Endothelial cell (in vitro differentiated cells): ENCODE results near the gene TFDP2. TPM values are rescaled to one million over a fixed set of nuclear protein-coding genes. Genes with fewer than 3 reads are reported as not detected.

Experiments used
- DNase-seq: peaks from one replicate; pipeline ENCODE4 v3.0.0; 2021; ENCODE audit warnings: low spot score
- H3K27ac Mint-ChIP-seq: one replicate; pipeline ENCODE4 v1.8.0; 2021; ENCODE audit warnings: mixed read lengths, inconsistent platforms; ENCODE audit not compliant: unreplicated experiment
- H3K27me3 Mint-ChIP-seq: one replicate; pipeline ENCODE4 v1.8.0; 2021; ENCODE audit warnings: mild to moderate bottlenecking, moderate library complexity, mixed read lengths, inconsistent platforms; ENCODE audit not compliant: unreplicated experiment
- H3K36me3 Mint-ChIP-seq: one replicate; pipeline ENCODE4 v1.8.0; 2021; ENCODE audit warnings: mild to moderate bottlenecking, low read depth, mixed read lengths, inconsistent platforms; ENCODE audit not compliant: unreplicated experiment
- H3K4me1 Mint-ChIP-seq: one replicate; pipeline ENCODE4 v1.8.0; 2021; ENCODE audit warnings: mild to moderate bottlenecking, mixed read lengths, inconsistent platforms; ENCODE audit not compliant: unreplicated experiment
- H3K4me3 Mint-ChIP-seq: one replicate; pipeline ENCODE4 v1.8.0; 2021; ENCODE audit warnings: mild to moderate bottlenecking, mixed read lengths, inconsistent platforms; ENCODE audit not compliant: unreplicated experiment
- H3K9me3 Mint-ChIP-seq: one replicate; pipeline ENCODE4 v1.8.0; 2021; ENCODE audit warnings: mixed read lengths, inconsistent platforms; ENCODE audit not compliant: unreplicated experiment
- CTCF ChIP-seq: fragments of 200-600 bp; sonication (generic); IDR thresholded peaks from one replicate; pipeline ENCODE4 v1.5.0; 2021; ENCODE audit warnings: antibody characterized with exemption; ENCODE audit not compliant: unreplicated experiment
- total RNA-seq: library from RNA; stranded (reverse); fragmentation: NEBNext Ultra II Directional; extraction: Animal tissue kit (Norgen Biotek cat#: 25700); gene quantifications from one replicate; pipeline ENCODE4 v1.2.1, GENCODE V29; 2021; ENCODE audit not compliant: unreplicated experiment

The TFDP2 gene
- total RNA-seq, 1 donor from 2014 or later = 31.1 TPM

GRCh38 chr3:141921316-141921715 lies 228.0 kb downstream of the TFDP2 start:
- Mint-ChIP-seq H3K4me1 (no peaks in the 10 kb centered on the region), H3K36me3 (peaks cover 36% of the 10 kb centered on the region), H3K27ac (no peak overlapping the region), H3K27me3 (peaks cover 1% of the 10 kb centered on the region), H3K9me3 (no peaks in the 10 kb centered on the region), H3K4me3 (peak overlapping the region; percentile 33)
- DNase-seq = no peak
- TF ChIP-seq CTCF = no peak

- no peak for DNase-seq
- peaks cover 1% of the 10 kb centered on the region for H3K27me3 Mint-ChIP-seq
- no peak for TF ChIP-seq CTCF
- H3K27ac Mint-ChIP-seq = no peak overlapping the region
- H3K36me3 Mint-ChIP-seq = peaks cover 36% of the 10 kb centered on the region
- no peaks in the 10 kb centered on the region for H3K4me1 Mint-ChIP-seq
- no peaks in the 10 kb centered on the region for H3K9me3 Mint-ChIP-seq
- peak overlapping the region; percentile 10 for H3K4me3 Mint-ChIP-seq
Observed at GRCh38 chr3:141920701-141921100, 228.6 kb downstream of the TFDP2 start.

DNA sequence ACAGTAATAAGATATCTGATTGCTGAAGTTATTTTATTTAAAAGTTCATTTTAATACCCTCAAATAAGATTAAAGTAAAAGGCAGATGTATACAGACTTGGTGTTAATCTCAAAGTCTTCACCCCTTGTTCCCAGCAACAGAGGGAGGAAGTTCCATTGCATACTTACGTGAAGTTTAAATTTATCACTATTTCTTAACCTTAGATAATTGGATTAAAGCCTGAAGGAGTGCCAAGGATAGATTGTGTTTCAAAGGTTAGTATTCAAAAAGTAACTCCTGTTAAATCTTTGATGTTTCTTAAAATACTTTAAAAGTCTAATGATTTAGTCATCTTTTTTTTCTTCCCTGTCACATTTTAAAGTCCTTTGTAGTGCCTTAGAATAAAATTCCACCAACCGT lies 233.6 kb downstream of the TFDP2 start:
- no peak overlapping the region for H3K4me3 Mint-ChIP-seq
- no peaks in the 10 kb centered on the region for H3K27me3 Mint-ChIP-seq
- H3K36me3 Mint-ChIP-seq = peaks cover 26% of the 10 kb centered on the region
- no peaks in the 10 kb centered on the region for H3K9me3 Mint-ChIP-seq
- DNase-seq = no peak
- H3K27ac Mint-ChIP-seq = no peak overlapping the region
- no peaks in the 10 kb centered on the region for H3K4me1 Mint-ChIP-seq
- TF ChIP-seq CTCF = no peak

GRCh38 chr3:141915016-141915415 lies 234.3 kb downstream of the TFDP2 start:
- no peak for TF ChIP-seq CTCF
- Mint-ChIP-seq H3K27me3 (no peaks in the 10 kb centered on the region), H3K4me1 (no peaks in the 10 kb centered on the region), H3K27ac (no peak overlapping the region), H3K9me3 (no peaks in the 10 kb centered on the region), H3K4me3 (no peak overlapping the region), H3K36me3 (peaks cover 32% of the 10 kb centered on the region)
- no peak for DNase-seq

DNA sequence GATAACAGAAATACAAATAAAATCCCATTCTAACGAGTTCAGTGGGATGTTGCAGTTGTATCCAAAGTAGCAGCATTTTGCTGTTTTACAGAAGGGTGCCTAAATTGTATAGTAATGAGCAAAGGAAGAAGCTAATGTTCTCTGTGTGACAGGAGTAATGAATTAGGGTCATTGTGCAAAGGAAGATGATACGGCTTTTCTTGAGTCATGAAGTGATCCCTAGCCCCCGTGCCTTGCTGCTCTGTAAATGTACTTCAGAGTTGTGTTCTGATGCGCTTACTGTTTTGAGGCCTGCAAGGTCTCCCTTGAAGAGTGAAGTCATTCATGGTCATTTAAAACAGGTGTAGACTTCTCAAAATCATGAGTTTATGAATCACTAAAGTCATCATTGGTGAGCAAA lies 235.0 kb downstream of the TFDP2 start:
- no peak for TF ChIP-seq CTCF
- H3K27ac Mint-ChIP-seq = no peak overlapping the region
- no peaks in the 10 kb centered on the region for H3K27me3 Mint-ChIP-seq
- H3K4me1 Mint-ChIP-seq = no peaks in the 10 kb centered on the region
- no peak overlapping the region for H3K4me3 Mint-ChIP-seq
- DNase-seq = no peak
- peaks cover 37% of the 10 kb centered on the region for H3K36me3 Mint-ChIP-seq
- no peaks in the 10 kb centered on the region for H3K9me3 Mint-ChIP-seq
